Gastrocnemius medialis (tissue), 4 donors: ENCODE results near the gene TMEM238.

Experiments
- CTCF ChIP-seq, 5 experiments: fragments of 450-650 bp in 3 of 5; fragments of 200-600 bp in 2 of 5; sonication (generic) in 2 of 5; IDR thresholded peaks in 4 of 5; conservative IDR thresholded peaks in 1 of 5; 1 replicate in 4 of 5; 2 replicates in 1 of 5; pipeline ENCODE4 v1.5.1; 2016 to 2019; ENCODE audit warnings: antibody characterized with exemption in 5 of 5, mild to moderate bottlenecking in 3 of 5, moderate library complexity in 3 of 5
- POLR2A ChIP-seq, 2 donors: fragments of 450-650 bp; IDR thresholded peaks; one replicate each; pipeline ENCODE4 v1.6.1; 2017; ENCODE audit warnings: antibody characterized with exemption in 2 of 2, mild to moderate bottlenecking in 2 of 2, moderate library complexity in 2 of 2

- TF ChIP-seq CTCF (IDR thresholded peaks at IDR 0.05 in 4 of 5, conservative IDR thresholded peaks at IDR 0.05 in 1 of 5) (no peak), POLR2A (IDR thresholded peaks at IDR 0.05) (no peak)
Observed at GRCh38 chr19:55352040-55352439, 32.1 kb downstream of the TMEM238 start.
